Ishikawa (cell line): Measurements from ENCODE around the gene PNMA6E.

Experiments
- NFIC ChIP-seq: IDR thresholded peaks from 2 replicates; pipeline ENCODE4 v1.6.1; 2012
- RAD21 ChIP-seq: IDR thresholded peaks from 2 replicates; pipeline ENCODE4 v1.6.1; 2012; ENCODE audit warnings: low read depth
- TCF12 ChIP-seq: IDR thresholded peaks from 2 replicates; pipeline ENCODE4 v1.6.1; 2012; ENCODE audit warnings: low read depth
- TEAD4 ChIP-seq: IDR thresholded peaks from 2 replicates; pipeline ENCODE4 v1.6.1; 2012
- TF ChIP-seq, protein P1 (sequence below): IDR thresholded peaks from 2 replicates; pipeline ENCODE4 v1.6.1; 2012

DNA sequence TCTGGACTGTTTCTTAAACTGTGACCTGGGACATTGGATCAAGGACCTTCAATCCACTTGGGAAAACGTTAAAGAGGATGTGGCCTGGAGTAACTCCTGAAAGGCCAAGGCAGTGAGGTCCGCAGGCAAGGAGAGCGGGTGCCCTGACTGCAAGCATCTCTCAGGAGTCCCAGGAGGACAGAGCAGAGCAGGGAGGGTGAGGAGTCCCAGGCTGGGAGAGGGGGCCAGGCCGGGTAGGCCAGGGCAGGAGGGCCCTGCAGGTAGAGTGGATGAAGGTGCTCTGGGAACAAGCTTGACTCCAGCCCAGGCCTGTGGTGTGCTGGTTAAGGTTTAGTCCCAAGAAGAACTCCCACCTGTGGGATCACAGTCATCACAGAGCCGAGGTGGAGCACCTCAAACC lies 13.8 kb downstream of the PNMA6E start:
- TF ChIP-seq, protein P1, sequence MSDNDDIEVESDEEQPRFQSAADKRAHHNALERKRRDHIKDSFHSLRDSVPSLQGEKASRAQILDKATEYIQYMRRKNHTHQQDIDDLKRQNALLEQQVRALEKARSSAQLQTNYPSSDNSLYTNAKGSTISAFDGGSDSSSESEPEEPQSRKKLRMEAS = no peak
- TF ChIP-seq RAD21 = no peak
- TF ChIP-seq NFIC = no peak
- TF ChIP-seq TCF12 = no peak
- TF ChIP-seq TEAD4 = no peak
